Left lung (tissue), 10 donors: ENCODE measurements around the gene BTBD17. TPM values are rescaled to one million over a fixed set of nuclear protein-coding genes. Genes with fewer than 3 reads are reported as not detected.

Source experiments
- ATAC-seq: fragments of 200-7000 bp; cut with Tn5 transposase; one replicate; pipeline ENCODE4 v1.9.1; 2020; ENCODE audit warnings: moderate library complexity
- DNase-seq, 4 donors: peaks; one replicate each; pipeline ENCODE4 v3.0.0-alpha.2; 2013 to 2020
- H3K27ac ChIP-seq, 2 donors: fragments of 200-600 bp; sonication (generic) in 1 of 2; one replicate each; pipeline versions ENCODE4 v1.5.0 to v1.8.0; 2020 to 2021
- H3K27me3 ChIP-seq, 2 donors: fragments of 200-600 bp; sonication (generic) in 1 of 2; one replicate each; pipeline versions ENCODE4 v1.5.0 to v1.8.0; 2020 to 2021
- H3K36me3 ChIP-seq, 2 donors: fragments of 200-600 bp; sonication (generic) in 1 of 2; one replicate each; pipeline versions ENCODE4 v1.5.0 to v1.8.0; 2020 to 2021
- H3K4me1 ChIP-seq, 2 donors: fragments of 200-600 bp; one replicate each; pipeline ENCODE4 v1.8.0; 2021
- H3K4me3 ChIP-seq, 2 donors: fragments of 200-600 bp; sonication (generic) in 1 of 2; one replicate each; pipeline versions ENCODE4 v1.5.0 to v1.8.0; 2020 to 2021; ENCODE audit warnings: mild to moderate bottlenecking in 1 of 2
- H3K9me3 ChIP-seq, 2 donors: fragments of 200-600 bp; sonication (generic) in 1 of 2; one replicate each; pipeline versions ENCODE4 v1.5.0 to v1.8.0; 2020 to 2021
- CTCF ChIP-seq, 2 donors: fragments of 200-600 bp; sonication (generic) in 1 of 2; IDR thresholded peaks; one replicate each; pipeline versions ENCODE4 v1.5.0 to v1.8.0; 2021; ENCODE audit warnings: antibody characterized with exemption in 2 of 2
- intact Hi-C, 2 donors: fragments of 100-400 bp; cut with DNase I; formaldehyde crosslinking; loops; one replicate each; pipeline versions ENCODE4 v1.11.2 to v1.14.2; 2022
- polyA plus RNA-seq, 6 donors: library from polyadenylated mRNA; unstranded; fragments of 120-200 nt; gene quantifications; one replicate each; pipeline ENCODE4 v1.2.1, GENCODE V29; 2013; ENCODE audit not compliant: insufficient read length in 6 of 6
- total RNA-seq, 2 donors: library from RNA; stranded (reverse); fragmentation: NEBNext Ultra II Directional; extraction: Animal tissue kit (Norgen Biotek cat#: 25700); gene quantifications; one replicate each; pipeline ENCODE4 v1.2.1, GENCODE V29; 2021
- donor health status: DM: no; HTN: yes; CAD: no.
- donor health status: DM: no; HTN: no; CAD: no.

Gene BTBD17
- total and polyA plus RNA-seq, 8 donors, result 0.60 to 1.2 (median 1.0) TPM; not detected in 2

- intact Hi-C loops, result no loop called here
- H3K27ac ChIP-seq, result no peak overlapping the region
- H3K36me3 ChIP-seq, result no peaks in the 10 kb centered on the region
- peaks cover 0 to 15% of the 10 kb centered on the region in 2 donors for H3K4me1 ChIP-seq
- DNase-seq (peak in 2 of 4 donors; percentile 67 to 93), ATAC-seq (peak; percentile 92)
- H3K9me3 ChIP-seq, result no peaks in the 10 kb centered on the region
- peak; percentile 79 to 92 for TF ChIP-seq CTCF (IDR thresholded peaks at IDR 0.05)
- H3K4me3 ChIP-seq, result no peak overlapping the region
- peaks cover 0 to 35% of the 10 kb centered on the region in 2 donors for H3K27me3 ChIP-seq
Observed at GRCh38 chr17:74368341-74369081, 6.8 kb upstream of the BTBD17 start.

GRCh38 chr17:74367206-74367605 lies 5.5 kb upstream of the BTBD17 start, which contains the start of gene GPR142:
GPR142 (plus strand) TSS chr17:74367506; CDS start chr17:74369541, 2,035 bp downstream.
- DNase-seq, result no peak
- intact Hi-C loops, result no loop called here
- no peak within 1 kb of the TSS for H3K27ac ChIP-seq
- TF ChIP-seq CTCF (IDR thresholded peaks at IDR 0.05), result no peak
- H3K36me3 ChIP-seq, result no peaks in the 10 kb centered on the region
- no peak for ATAC-seq
- peaks cover 0 to 15% of the 10 kb centered on the region in 2 donors for H3K4me1 ChIP-seq
- no peaks in the 10 kb centered on the region for H3K9me3 ChIP-seq
- H3K4me3 ChIP-seq, result no peak within 1 kb of the TSS
- H3K27me3 ChIP-seq, result peaks cover 4 to 45% of the 10 kb centered on the region in 2 donors

- Histone ChIP-seq H3K4me1 (no peaks in the 10 kb centered on the region), H3K4me3 (no peak overlapping the region), H3K9me3 (no peaks in the 10 kb centered on the region), H3K27ac (no peak overlapping the region), H3K36me3 (no peaks in the 10 kb centered on the region), H3K27me3 (peaks cover 28 to 61% of the 10 kb centered on the region in 2 donors)
- TF ChIP-seq CTCF (IDR thresholded peaks at IDR 0.05), result no peak
- DNase-seq (no peak), ATAC-seq (no peak)
- intact Hi-C loops, result no loop called here
Observed at GRCh38 chr17:74362810-74363498, 1.3 kb upstream of the BTBD17 start.

GRCh38 chr17:74362069-74362405 lies 369 bp upstream of the BTBD17 start:
- H3K27ac ChIP-seq, result no peak overlapping the region
- no peaks in the 10 kb centered on the region for H3K9me3 ChIP-seq
- peaks cover 37 to 62% of the 10 kb centered on the region in 2 donors for H3K27me3 ChIP-seq
- peaks cover 0 to 4% of the 10 kb centered on the region in 2 donors for H3K4me1 ChIP-seq
- intact Hi-C loops, result no loop called here
- no peak overlapping the region for H3K4me3 ChIP-seq
- DNase-seq (no peak), ATAC-seq (no peak)
- H3K36me3 ChIP-seq, result no peaks in the 10 kb centered on the region
- TF ChIP-seq CTCF (IDR thresholded peaks at IDR 0.05), result no peak

- peaks cover 49 to 74% of the 10 kb centered on the region in 2 donors for H3K27me3 ChIP-seq
- intact Hi-C loops, result no loop called here
- H3K27ac ChIP-seq, result no peak overlapping the region
- H3K9me3 ChIP-seq, result no peaks in the 10 kb centered on the region
- no peak for ATAC-seq
- no peak overlapping the region for H3K4me3 ChIP-seq
- no peak for DNase-seq
- no peak for TF ChIP-seq CTCF (IDR thresholded peaks at IDR 0.05)
- H3K36me3 ChIP-seq, result no peaks in the 10 kb centered on the region
- H3K4me1 ChIP-seq, result peaks cover 0 to 9% of the 10 kb centered on the region in 2 donors
Observed at GRCh38 chr17:74360899-74361229, 804 bp downstream of the BTBD17 start.
